HTERT RPE-1 (cell line): ENCODE measurements around the gene MMP20.
"Not testable (repeated sequence)": the region's sequence is repeated elsewhere in the genome, so short reads cannot be mapped to it uniquely, and the experiment has no call there.

ENCODE experiments used
- in situ Hi-C: fragments of 300-500 bp; cut with MboI; formaldehyde crosslinking; loops from 4 replicates; pipeline ENCODE4 v1.14.3; 2020; ENCODE audit warnings: low sequenced_read_pairs

The MMP20 gene

GRCh38 chr11:102625177-102625576, at the start of gene MMP20:
TSS of gene MMP20 (minus strand) at chr11:102625332. CDS start at chr11:102625319, 13 bp downstream.
- in situ Hi-C loops, result no loop called here

GRCh38 chr11:102669664-102670063, 44.5 kb upstream of the MMP20 start:
- in situ Hi-C loops, result no loop called here

GRCh38 chr11:102666331-102666957, 41.3 kb upstream of the MMP20 start:
- in situ Hi-C loops, result no loop called here

GRCh38 chr11:102664001-102664752, 39.0 kb upstream of the MMP20 start:
- in situ Hi-C loops, result no loop called here

- in situ Hi-C loops, result no loop called here
Measured at GRCh38 chr11:102662607-102663006, 37.5 kb upstream of the MMP20 start.

- in situ Hi-C loops, result no loop called here
Measured at GRCh38 chr11:102661040-102661439, 35.9 kb upstream of the MMP20 start.

- in situ Hi-C loops, result no loop called here
Measured at GRCh38 chr11:102656528-102656927, 31.4 kb upstream of the MMP20 start.

GRCh38 chr11:102655547-102655946, 30.4 kb upstream of the MMP20 start:
- in situ Hi-C loops, result no loop called here

GRCh38 chr11:102654761-102655160, 29.6 kb upstream of the MMP20 start:
- in situ Hi-C loops, result no loop called here

GRCh38 chr11:102653744-102654291, 28.7 kb upstream of the MMP20 start:
- in situ Hi-C loops, result no loop called here

GRCh38 chr11:102647430-102647829, 22.3 kb upstream of the MMP20 start:
- in situ Hi-C loops, result no loop called here

- in situ Hi-C loops, result no loop called here
Measured at GRCh38 chr11:102643941-102644340, 18.8 kb upstream of the MMP20 start.

- in situ Hi-C loops, result no loop called here
Measured at GRCh38 chr11:102640946-102641345, 15.8 kb upstream of the MMP20 start.

GRCh38 chr11:102639656-102640055, 14.5 kb upstream of the MMP20 start:
- in situ Hi-C loops, result no loop called here

GRCh38 chr11:102637731-102638130, 12.6 kb upstream of the MMP20 start:
- in situ Hi-C loops, result no loop called here

- in situ Hi-C loops, result no loop called here
Measured at GRCh38 chr11:102633385-102634026, 8.4 kb upstream of the MMP20 start.

GRCh38 chr11:102632026-102632425, 6.9 kb upstream of the MMP20 start:
- in situ Hi-C loops, result no loop called here

- in situ Hi-C loops, result no loop called here
Measured at GRCh38 chr11:102630598-102631448, 5.7 kb upstream of the MMP20 start.

GRCh38 chr11:102629908-102630307, 4.8 kb upstream of the MMP20 start:
- in situ Hi-C loops, result not testable (repeated sequence)

- in situ Hi-C loops, result no loop called here
Measured at GRCh38 chr11:102626676-102627075, 1.5 kb upstream of the MMP20 start.

- in situ Hi-C loops, result no loop called here
Measured at GRCh38 chr11:102623998-102624397, 1.1 kb downstream of the MMP20 start.
